HCT116 (cell line): ENCODE results near the gene STAC. TPM values are rescaled to one million over a fixed set of nuclear protein-coding genes. Genes with fewer than 3 reads are reported as not detected.

Source experiments
- ATAC-seq: fragments of 200-7000 bp; cut with Tn5 transposase; 2 replicates; pipeline ENCODE4 v1.9.1; 2020; ENCODE audit warnings: mild to moderate bottlenecking, moderate library complexity
- BruUV-seq: library from RNA; stranded (reverse); fragments of 400-500 nt; replicated peaks from 2 replicates; lab custom pipeline; 2021; lab: Mats Ljungman, UMichigan
- CTCF ChIA-PET: fragments of 300-600 bp; sonication (Branson Sonifier 250); formaldehyde crosslinking; loops from one replicate; lab custom pipeline; 2021; ENCODE audit warnings: antibody characterized with exemption; lab: Charles Lee
- POLR2A ChIA-PET: fragments of 300-600, 350-600 bp; sonication (Branson Sonifier 250); formaldehyde crosslinking; loops from one replicate; lab custom pipeline; 2021; ENCODE audit warnings: antibody characterized with exemption; lab: Charles Lee
- RAD21 ChIA-PET, 2 experiments: fragments of 300-600 bp; sonication (Branson Sonifier 250); formaldehyde crosslinking; loops; one replicate each; lab custom pipeline; 2023; ENCODE audit warnings: low total read pairs in 2 of 2; ENCODE audit not compliant: uncharacterized antibody in 2 of 2, unreplicated experiment in 2 of 2, low non-redundant PET in 1 of 2; lab: Charles Lee
- DNase-seq: peaks from one replicate; pipeline ENCODE4 v3.0.0-alpha.2; 2010; ENCODE audit warnings: low read depth, low spot score
- H2AFZ ChIP-seq: fragments of 200-600 bp; shearing (Covaris generic), sonication (generic); 2 replicates; pipeline ENCODE4 v1.6.1; 2017; ENCODE audit warnings: low read depth, mixed run types, mixed read lengths, antibody characterized with exemption, low read length; ENCODE audit not compliant: poor library complexity, severe bottlenecking
- H3K27ac ChIP-seq: 2 replicates; pipeline ENCODE4 v1.5.1; 2012; ENCODE audit warnings: low read depth, low read length
- H3K27me3 ChIP-seq: fragments of 200-600 bp; sonication (generic); 2 replicates; pipeline ENCODE4 v1.6.1; 2016; ENCODE audit warnings: mixed run types, low read length, mixed read lengths; ENCODE audit not compliant: insufficient read depth
- H3K36me3 ChIP-seq, 2 experiments: fragments of 200-500 bp in 1 of 2; fragments of 200-600 bp in 1 of 2; sonication (Bioruptor generic) in 1 of 2; sonication (generic) in 1 of 2; 2 replicates each; pipeline versions ENCODE4 v1.5.1 to v1.6.1; 2014 to 2016; ENCODE audit warnings: low read length in 2 of 2, inconsistent platforms in 1 of 2, mixed read lengths in 1 of 2, mixed run types in 1 of 2; ENCODE audit not compliant: insufficient read depth in 2 of 2, control insufficient read depth in 1 of 2
- H3K4me1 ChIP-seq, 2 experiments: fragments of 200-600 bp in 1 of 2; sonication (generic) in 1 of 2; 2 replicates each; pipeline versions ENCODE4 v1.5.1 to v1.6.1; 2012 to 2017; ENCODE audit warnings: low read length in 2 of 2, inconsistent platforms in 1 of 2, mild to moderate bottlenecking in 1 of 2, mixed read lengths in 1 of 2, mixed run types in 1 of 2, moderate library complexity in 1 of 2; ENCODE audit not compliant: insufficient read depth in 2 of 2, control insufficient read depth in 1 of 2
- H3K4me2 ChIP-seq: fragments of 200-600 bp; sonication (generic); 2 replicates; pipeline ENCODE4 v1.6.1; 2017; ENCODE audit warnings: mixed run types, low read length, mixed read lengths
- H3K4me3 ChIP-seq, 2 experiments: fragments of 200-600 bp in 1 of 2; sonication (generic) in 1 of 2; replicated peaks in 1 of 2; 2 replicates each; pipeline ENCODE4 v1.5.1; 2011 to 2016; ENCODE audit warnings: low read length in 2 of 2, control low read depth in 1 of 2, low read depth in 1 of 2, mild to moderate bottlenecking in 1 of 2, mixed read lengths in 1 of 2, mixed run types in 1 of 2
- H3K79me2 ChIP-seq: fragments of 200-600 bp; sonication (generic); 2 replicates; pipeline ENCODE4 v1.6.1; 2017; ENCODE audit warnings: mild to moderate bottlenecking, mixed run types, low read length, moderate library complexity, mixed read lengths; ENCODE audit not compliant: insufficient read depth
- H3K9ac ChIP-seq: fragments of 200-600 bp; sonication (generic); 2 replicates; pipeline ENCODE4 v1.6.1; 2016; ENCODE audit warnings: low read length, mixed read lengths
- H3K9me2 ChIP-seq: fragments of 200-600 bp; sonication (generic), shearing (Covaris generic); 2 replicates; pipeline ENCODE4 v1.6.1; 2017; ENCODE audit warnings: mixed run types, mild to moderate bottlenecking, moderate library complexity; ENCODE audit not compliant: insufficient read depth
- H3K9me3 ChIP-seq, 2 experiments: fragments of 200-500 bp in 1 of 2; fragments of 200-600 bp in 1 of 2; sonication (Bioruptor generic) in 1 of 2; sonication (generic) in 1 of 2; 2 replicates each; pipeline ENCODE4 v1.6.1; 2014 to 2017; ENCODE audit warnings: low read length in 2 of 2, mixed read lengths in 2 of 2, inconsistent platforms in 1 of 2, low read depth in 1 of 2, mild to moderate bottlenecking in 1 of 2, mixed run types in 1 of 2, moderate library complexity in 1 of 2; ENCODE audit not compliant: control insufficient read depth in 1 of 2, insufficient read depth in 1 of 2
- H4K20me1 ChIP-seq: fragments of 200-600 bp; sonication (generic), shearing (Covaris generic); 2 replicates; pipeline ENCODE4 v1.6.1; 2017; ENCODE audit warnings: mixed run types, mild to moderate bottlenecking, moderate library complexity; ENCODE audit not compliant: insufficient read depth
- ATF3 ChIP-seq: IDR thresholded peaks from 2 replicates; pipeline ENCODE4 v1.6.1; 2012
- CBX3 ChIP-seq: IDR thresholded peaks from 2 replicates; pipeline ENCODE4 v1.6.1; 2012; ENCODE audit warnings: low read depth
- CEBPB ChIP-seq: IDR thresholded peaks from 2 replicates; pipeline ENCODE4 v1.6.1; 2012; ENCODE audit warnings: low read depth
- CTCF ChIP-seq, 3 experiments: fragments of 200-600 bp in 1 of 3; sonication (generic) in 1 of 3; IDR thresholded peaks in 2 of 3; conservative IDR thresholded peaks in 1 of 3; 2 replicates each; pipeline ENCODE4 v1.5.1; 2012 to 2017; ENCODE audit warnings: low read depth in 2 of 3, low read length in 2 of 3, antibody characterized with exemption in 1 of 3, borderline replicate concordance in 1 of 3, control low read depth in 1 of 3, mild to moderate bottlenecking in 1 of 3, mixed read lengths in 1 of 3, mixed run types in 1 of 3, moderate library complexity in 1 of 3; ENCODE audit not compliant: insufficient read depth in 1 of 3
- EGR1 ChIP-seq: IDR thresholded peaks from 2 replicates; pipeline ENCODE4 v1.6.1; 2012; ENCODE audit warnings: low read depth
- ELF1 ChIP-seq: IDR thresholded peaks from 2 replicates; pipeline ENCODE4 v1.6.1; 2012; ENCODE audit warnings: low read depth, borderline replicate concordance
- JUND ChIP-seq: IDR thresholded peaks from 2 replicates; pipeline ENCODE4 v1.6.1; 2012
- POLR2A ChIP-seq: IDR thresholded peaks from 2 replicates; pipeline ENCODE4 v1.7.0; 2011; ENCODE audit warnings: borderline replicate concordance; ENCODE audit not compliant: insufficient read depth, insufficient read length; ENCODE audit errors: extremely low read depth
- SIN3A ChIP-seq: IDR thresholded peaks from 2 replicates; pipeline ENCODE4 v1.6.1; 2012; ENCODE audit warnings: low read depth
- SP1 ChIP-seq: IDR thresholded peaks from 2 replicates; pipeline ENCODE4 v1.6.1; 2012; ENCODE audit warnings: low read depth
- TCF7L2 ChIP-seq: IDR thresholded peaks from 2 replicates; pipeline ENCODE4 v1.7.0; 2011; ENCODE audit warnings: borderline replicate concordance, inconsistent platforms; ENCODE audit not compliant: insufficient read depth, insufficient read length; ENCODE audit errors: extremely low read depth
- YY1 ChIP-seq: IDR thresholded peaks from 2 replicates; pipeline ENCODE4 v1.6.1; 2011; ENCODE audit warnings: low read length, low read depth, moderate library complexity, mild to moderate bottlenecking; ENCODE audit not compliant: insufficient replicate concordance; ENCODE audit errors: extremely low read depth
- ZFX ChIP-seq: fragments of 450-650 bp; IDR thresholded peaks from 2 replicates; pipeline ENCODE4 v1.6.1; 2017
- ZNF274 ChIP-seq: fragments of 200-500 bp; sonication (Bioruptor generic); IDR thresholded peaks from 2 replicates; pipeline ENCODE4 v1.6.1; 2014; ENCODE audit warnings: mild to moderate bottlenecking, low read depth, low read length, inconsistent platforms
- intact Hi-C: fragments of 100-400 bp; cut with micrococcal nuclease; formaldehyde crosslinking; loops from 2 replicates; pipeline ENCODE4 v1.10.0; 2022
- total RNA-seq: library from RNA; stranded (reverse); gene quantifications from one replicate; pipeline ENCODE4 v1.2.1, GENCODE V29; 2021; ENCODE audit not compliant: unreplicated experiment
- TF ChIP-seq, protein P1 (sequence below): IDR thresholded peaks from 2 replicates; pipeline ENCODE4 v1.6.1; 2012; ENCODE audit warnings: low read depth
- TF ChIP-seq, protein P2 (sequence below): IDR thresholded peaks from 2 replicates; pipeline ENCODE4 v1.6.1; 2012

The STAC gene
- total RNA-seq, 1 experiment from 2014 or later: not detected

DNA sequence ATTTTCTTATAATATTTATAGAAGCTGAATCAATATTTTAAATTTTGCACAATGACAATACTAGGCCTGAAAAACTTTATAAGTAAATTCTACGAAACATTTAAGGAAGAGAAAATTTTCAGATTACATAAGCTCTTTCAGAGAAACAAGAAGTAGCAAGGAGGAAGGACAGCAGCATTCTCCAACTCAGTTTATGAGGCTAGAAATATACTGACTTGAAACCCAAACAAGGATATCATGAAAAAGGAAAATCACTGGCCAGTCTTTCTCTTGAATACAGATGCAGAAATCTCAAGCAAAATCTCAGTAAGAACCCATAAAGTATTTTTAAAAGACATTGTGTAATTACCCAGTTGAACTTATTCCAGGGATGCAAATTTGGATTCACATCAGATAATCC lies 121.3 kb downstream of the STAC start:
- RAD21 ChIA-PET: no interaction called here
- Histone ChIP-seq H2AFZ (no peak overlapping the region), H3K4me2 (no peak overlapping the region), H3K36me3 (no peaks in the 10 kb centered on the region), H3K9ac (no peak overlapping the region), H3K27ac (no peak overlapping the region), H3K9me2 (no peaks in the 10 kb centered on the region), H3K4me1 (no peaks in the 10 kb centered on the region), H3K4me3 (no peak overlapping the region), H3K79me2 (no peaks in the 10 kb centered on the region), H3K9me3 (no peaks in the 10 kb centered on the region), H3K27me3 (no peaks in the 10 kb centered on the region), H4K20me1 (no peaks in the 10 kb centered on the region; the same call in 1 of the 2 replicates)
- CTCF ChIA-PET: no interaction called here
- intact Hi-C loops: no loop called here
- ATAC-seq (no peak), DNase-seq (no peak)
- no TSS peak for BruUV-seq
- TF ChIP-seq EGR1 (no peak), ATF3 (no peak), ZNF274 (no peak), JUND (no peak), SP1 (no peak), ELF1 (no peak), ZFX (no peak), CTCF (IDR thresholded peaks at IDR 0.05 in 2 of 3, conservative IDR thresholded peaks at IDR 0.05 in 1 of 3; ENCODE audit: borderline replicate concordance in 1 of 3, insufficient read depth in 1 of 3, low read depth in 2 of 3, low read length in 2 of 3) (no peak), CEBPB (no peak), TCF7L2 (no peak), CBX3 (no peak), SIN3A (no peak), YY1 (no peak), POLR2A (no peak)
- TF ChIP-seq, protein P1, sequence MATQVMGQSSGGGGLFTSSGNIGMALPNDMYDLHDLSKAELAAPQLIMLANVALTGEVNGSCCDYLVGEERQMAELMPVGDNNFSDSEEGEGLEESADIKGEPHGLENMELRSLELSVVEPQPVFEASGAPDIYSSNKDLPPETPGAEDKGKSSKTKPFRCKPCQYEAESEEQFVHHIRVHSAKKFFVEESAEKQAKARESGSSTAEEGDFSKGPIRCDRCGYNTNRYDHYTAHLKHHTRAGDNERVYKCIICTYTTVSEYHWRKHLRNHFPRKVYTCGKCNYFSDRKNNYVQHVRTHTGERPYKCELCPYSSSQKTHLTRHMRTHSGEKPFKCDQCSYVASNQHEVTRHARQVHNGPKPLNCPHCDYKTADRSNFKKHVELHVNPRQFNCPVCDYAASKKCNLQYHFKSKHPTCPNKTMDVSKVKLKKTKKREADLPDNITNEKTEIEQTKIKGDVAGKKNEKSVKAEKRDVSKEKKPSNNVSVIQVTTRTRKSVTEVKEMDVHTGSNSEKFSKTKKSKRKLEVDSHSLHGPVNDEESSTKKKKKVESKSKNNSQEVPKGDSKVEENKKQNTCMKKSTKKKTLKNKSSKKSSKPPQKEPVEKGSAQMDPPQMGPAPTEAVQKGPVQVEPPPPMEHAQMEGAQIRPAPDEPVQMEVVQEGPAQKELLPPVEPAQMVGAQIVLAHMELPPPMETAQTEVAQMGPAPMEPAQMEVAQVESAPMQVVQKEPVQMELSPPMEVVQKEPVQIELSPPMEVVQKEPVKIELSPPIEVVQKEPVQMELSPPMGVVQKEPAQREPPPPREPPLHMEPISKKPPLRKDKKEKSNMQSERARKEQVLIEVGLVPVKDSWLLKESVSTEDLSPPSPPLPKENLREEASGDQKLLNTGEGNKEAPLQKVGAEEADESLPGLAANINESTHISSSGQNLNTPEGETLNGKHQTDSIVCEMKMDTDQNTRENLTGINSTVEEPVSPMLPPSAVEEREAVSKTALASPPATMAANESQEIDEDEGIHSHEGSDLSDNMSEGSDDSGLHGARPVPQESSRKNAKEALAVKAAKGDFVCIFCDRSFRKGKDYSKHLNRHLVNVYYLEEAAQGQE: no peak
- TF ChIP-seq, protein P2, sequence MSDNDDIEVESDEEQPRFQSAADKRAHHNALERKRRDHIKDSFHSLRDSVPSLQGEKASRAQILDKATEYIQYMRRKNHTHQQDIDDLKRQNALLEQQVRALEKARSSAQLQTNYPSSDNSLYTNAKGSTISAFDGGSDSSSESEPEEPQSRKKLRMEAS: no peak
- POLR2A ChIA-PET: no interaction called here
